GM19035 (cell line): ENCODE measurements around the gene SERINC5.

Source experiments
- ATAC-seq: cut with Tn5 transposase; IDR thresholded peaks from one replicate; pipeline ENCODE4 v1.9.1; 2021; ENCODE audit not compliant: unreplicated experiment

The SERINC5 gene

DNA sequence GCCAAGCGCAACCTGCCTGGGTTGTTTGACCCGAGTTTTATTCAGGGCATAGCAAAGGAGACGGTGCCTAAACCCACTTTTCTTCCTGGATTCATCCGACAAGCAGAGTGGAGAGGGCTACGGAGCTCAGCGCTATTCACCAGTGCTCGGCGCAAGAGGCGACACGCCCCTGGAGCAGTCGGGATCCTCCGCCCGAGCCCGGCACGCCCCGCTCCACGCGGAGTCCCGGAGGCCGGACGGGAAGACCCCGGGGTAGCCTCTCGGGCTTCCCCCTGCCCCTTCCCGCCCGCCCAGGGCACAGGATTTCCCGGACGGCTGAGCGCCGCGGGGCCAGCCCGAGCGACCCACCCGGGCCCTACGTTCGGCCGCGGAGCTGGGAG lies 427 bp downstream of the SERINC5 start:
- peak; percentile 44 for ATAC-seq

DNA sequence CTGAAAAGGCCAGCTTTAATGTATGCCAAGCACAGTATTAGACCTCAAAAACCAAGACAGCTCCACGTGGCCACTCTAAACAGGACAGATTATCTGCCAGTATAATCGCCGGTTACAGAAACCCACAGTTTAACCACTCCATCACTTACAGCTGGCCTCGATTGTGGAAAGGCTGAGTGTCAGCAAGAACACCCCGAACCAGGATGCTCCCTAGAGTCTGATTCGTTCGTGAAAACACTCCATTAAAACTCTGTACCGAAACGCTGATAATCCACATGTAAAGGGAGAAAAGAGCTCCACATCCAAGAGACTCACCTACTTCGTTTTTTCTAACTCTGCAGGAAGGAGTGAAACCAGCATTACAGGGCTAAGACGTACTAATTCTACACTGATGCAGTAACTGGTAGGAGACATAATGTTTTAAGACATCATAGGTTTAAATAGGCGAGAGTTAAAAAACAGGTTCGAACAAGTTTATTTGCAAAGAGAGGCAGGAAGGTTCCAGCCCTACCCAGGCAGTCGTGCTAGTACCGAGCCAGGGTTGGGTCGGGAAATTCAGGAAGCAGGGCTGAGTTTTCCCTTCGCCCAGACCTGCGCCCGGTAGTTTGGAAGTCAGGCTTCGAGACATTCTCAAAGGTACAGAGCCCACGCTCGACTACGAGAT lies 949 bp downstream of the SERINC5 start:
- ATAC-seq, result peak; percentile 3

DNA sequence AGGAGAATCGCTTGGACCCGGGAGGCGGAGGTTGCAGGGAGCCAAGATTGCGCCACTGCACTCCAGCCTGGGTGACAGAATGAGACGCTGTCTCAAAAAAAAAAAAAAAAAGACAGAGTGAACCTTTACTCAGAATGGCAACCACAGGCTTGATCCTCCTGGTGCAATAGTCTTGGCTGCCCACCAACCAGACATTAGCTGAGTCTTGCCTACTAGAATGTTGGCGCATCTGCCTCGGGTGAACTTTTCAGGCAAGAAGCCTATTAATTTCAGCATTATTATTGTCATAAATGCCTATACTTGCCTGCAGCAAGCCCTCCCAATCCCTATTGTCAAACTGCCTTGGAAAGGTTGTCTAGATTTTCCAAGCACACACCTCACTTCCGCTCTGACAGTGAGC lies 4.2 kb downstream of the SERINC5 start:
- no peak for ATAC-seq

DNA sequence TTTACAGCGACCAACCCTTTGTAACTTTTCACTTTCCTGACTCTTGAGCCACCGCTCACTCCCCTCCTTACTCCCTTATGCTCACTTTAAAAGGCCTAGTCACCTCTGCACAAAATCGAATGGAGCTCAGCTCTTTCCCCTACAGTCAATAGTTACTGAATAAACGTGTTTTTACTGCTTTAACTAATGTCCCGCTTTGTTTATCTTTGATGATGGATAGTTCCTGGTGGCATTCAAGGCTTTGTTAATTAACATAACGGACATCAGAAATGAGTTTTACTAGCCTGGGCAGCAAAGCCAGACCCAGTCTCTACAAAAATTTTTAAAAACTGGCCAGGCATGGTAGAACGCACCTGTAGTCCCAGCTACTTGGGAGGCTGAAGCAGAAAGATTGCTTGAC lies 5.0 kb downstream of the SERINC5 start:
- no peak for ATAC-seq

DNA sequence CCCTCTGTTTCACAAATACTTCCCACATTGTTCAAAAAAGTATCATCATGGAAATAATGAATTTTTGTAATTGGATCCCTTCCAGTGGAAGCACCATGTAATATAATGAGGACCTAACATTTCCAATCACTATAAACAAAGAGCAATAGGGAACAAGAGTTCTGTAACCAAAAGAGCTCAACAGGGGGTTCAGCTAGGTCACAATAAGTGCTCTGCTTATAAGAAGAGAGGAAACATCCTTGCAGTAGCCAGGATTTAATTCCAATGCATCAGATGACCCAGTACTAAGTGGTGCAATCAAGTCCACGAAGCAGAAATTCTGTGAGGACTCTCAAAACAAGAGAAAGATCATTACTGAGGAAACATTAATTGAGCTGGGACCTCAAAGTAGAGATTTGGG lies 5.9 kb downstream of the SERINC5 start:
- ATAC-seq, result no peak

DNA sequence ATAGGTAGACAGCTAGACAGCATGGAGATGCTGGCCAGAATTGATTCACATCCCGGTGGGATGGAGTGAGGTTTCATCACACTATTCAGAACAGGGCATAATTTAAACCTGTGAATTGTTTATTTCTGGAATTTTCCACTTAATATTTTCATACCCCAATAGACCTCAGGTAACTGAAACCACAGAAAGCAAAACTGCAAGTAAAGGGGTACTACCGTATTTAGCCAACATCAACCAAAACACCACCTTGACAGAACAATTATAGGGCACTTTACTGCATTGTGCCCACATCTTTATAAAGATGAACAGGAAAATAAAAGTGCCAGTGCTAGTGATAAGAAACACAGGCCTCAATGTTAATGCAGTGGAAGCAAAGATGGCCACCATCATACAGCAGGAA lies 7.5 kb downstream of the SERINC5 start:
- no peak for ATAC-seq

DNA sequence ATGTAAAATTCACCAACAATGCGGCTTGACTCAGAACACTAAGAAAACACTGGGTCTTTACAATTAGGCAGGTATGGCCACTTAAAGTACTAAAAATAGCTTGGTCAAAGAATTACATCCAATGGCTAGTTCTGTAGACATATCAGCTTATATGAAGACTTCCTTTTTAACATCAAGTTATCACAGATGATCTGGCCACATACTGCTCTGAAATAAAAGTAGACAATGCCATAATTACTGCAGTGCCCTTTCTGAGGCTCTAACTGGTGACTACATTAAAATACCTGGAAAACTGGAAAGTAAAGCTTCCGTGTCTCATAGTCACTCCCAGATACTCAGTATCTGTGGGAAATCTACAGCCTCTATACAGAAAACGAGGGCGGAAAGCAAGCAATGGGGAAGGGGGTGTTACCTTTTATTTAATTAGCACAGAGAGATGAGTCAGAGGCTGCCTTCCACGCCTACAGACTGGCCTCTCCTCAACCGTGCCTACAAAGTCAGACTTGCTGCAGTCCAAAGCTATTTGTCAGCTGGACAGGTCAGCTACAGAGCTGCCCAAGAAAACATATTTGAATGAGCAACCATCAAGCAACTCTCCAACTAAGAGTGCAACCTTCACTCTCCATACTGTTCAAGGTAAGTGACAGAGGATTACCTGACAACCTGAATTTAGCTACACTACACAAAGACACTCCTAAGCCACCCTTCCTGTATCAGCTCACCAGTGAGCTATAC lies 8.7 kb downstream of the SERINC5 start:
- peak; percentile 89 for ATAC-seq

DNA sequence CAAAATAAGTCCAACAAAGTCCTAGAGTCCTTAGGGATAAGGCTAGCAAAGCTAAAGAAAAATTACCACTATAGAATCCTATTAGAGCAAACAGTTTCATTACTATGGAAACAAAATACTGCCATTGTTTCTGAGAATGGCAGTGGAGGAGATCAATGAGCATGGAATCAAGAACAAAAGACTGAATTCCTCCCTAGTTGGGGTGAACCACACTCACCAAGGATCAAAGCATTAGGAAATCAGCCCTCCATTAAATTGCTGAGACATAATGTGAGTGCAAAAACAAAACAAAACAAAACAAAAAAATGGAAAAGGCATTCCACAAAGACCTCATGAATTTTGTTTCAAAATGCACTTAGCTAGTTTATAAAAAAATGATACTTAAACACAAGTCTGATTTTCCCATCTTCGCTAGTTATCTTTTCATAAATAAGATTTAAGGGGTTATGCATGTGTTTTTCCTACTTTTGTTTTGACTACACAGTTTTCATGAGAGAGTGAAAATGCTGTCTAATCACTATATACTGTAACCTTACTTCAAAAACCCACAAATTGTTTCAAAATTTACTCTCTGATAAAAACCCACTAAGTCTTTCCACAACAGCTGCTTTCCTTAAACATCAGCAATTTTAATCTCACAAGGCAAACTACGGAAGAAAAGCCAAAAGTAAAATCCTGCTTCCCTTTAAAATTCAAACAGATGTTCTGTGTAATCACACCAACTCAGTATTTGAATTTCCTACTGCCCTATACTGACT lies 9.7 kb downstream of the SERINC5 start:
- ATAC-seq, result no peak

DNA sequence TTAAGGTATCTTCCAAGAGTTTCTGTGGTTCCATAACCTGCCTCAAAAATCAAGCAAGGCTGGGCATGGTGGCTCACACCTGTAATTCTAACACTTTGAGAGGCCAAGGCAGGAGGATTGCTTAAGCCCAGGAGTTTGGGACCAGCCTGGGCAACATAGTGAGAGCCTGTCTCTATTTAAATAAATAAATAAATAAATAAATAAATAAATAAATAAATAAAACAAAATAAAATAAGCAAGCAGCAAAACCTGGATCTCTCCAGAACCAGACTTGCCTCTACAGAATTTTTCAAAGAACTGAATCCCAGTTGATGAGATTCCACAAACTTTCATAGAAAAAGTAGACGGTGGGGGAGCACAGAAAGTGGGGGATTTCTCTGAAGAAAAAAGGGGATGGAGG lies 12.3 kb downstream of the SERINC5 start:
- no peak for ATAC-seq

DNA sequence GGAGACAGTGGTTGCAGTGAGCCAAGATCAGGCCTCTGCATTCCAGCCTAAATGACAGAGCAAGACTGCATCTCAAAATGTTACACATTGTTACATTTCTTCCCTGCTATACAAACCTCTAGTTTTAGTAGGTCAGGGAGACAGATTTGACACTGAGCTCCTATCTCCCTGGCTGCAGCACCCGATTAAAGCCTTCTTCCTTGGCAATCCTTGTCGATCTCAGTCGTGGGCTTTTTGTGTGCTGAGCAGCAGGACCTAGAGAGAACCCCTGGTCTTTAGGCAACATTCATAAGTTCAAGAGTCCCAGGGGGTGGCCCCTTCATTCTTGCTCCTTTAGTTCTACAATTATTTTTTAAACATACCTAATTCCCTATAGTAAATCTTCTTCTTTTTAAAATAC lies 13.0 kb downstream of the SERINC5 start:
- ATAC-seq, result no peak

DNA sequence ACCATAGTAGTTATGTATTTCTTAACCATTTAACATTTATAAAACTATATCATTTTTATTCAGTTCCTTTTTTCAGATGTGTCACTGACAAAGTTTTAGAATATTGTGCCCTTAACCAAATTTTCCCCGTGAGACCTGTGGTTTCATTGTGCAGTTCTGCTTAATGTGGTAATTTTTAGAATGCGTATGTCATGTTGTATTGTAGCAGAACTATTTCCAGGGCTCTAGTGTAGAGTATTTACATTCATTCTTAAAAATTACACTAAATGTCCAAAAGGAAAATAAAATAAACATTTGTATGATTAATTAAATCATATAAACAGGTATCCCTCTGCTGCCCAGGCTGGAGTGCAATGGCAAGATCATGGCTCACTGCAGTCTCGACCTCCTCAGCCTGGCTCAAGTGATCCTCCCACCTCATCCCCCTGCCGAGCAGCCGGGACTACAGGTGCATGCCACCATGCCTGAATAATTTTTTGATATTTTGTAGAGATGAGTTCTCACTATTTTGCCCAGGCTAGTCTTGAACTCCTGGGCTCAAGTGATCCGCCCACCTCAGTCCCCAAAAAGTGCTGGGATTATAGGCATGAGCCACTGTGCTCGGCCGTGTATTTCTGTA lies 15.4 kb downstream of the SERINC5 start:
- no peak for ATAC-seq

DNA sequence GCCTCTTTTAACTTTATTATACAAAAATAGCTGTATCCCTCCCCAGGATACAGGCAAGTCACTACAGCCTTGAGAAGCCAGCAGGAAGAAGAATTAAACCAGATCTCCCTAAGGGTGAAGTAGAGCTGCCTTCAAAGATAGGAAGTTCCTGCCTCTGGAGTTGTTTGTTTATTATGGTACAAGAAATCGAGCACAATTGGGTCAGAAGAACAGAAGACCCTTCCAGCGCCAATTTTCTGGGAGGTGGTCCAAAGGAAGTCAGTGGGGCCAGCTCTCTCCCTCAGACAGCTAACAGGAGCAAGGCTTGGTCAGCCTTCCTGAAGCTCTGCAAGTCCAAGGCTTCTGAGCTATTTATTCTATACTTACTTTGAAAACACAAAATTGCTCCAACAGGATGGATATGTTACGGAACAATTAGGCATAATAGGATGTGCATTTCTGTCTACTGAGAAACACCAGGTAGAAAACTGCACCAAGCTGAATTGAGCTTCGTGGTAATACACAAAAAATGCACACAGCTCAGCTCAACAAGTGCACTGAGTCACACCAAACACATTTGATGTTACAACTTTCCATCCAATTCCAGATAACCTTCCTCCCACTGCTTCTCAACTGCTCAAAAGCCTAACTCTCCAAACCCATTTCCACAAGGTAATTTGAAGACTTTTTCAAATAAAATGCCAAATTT lies 16.0 kb downstream of the SERINC5 start:
- ATAC-seq, result no peak

DNA sequence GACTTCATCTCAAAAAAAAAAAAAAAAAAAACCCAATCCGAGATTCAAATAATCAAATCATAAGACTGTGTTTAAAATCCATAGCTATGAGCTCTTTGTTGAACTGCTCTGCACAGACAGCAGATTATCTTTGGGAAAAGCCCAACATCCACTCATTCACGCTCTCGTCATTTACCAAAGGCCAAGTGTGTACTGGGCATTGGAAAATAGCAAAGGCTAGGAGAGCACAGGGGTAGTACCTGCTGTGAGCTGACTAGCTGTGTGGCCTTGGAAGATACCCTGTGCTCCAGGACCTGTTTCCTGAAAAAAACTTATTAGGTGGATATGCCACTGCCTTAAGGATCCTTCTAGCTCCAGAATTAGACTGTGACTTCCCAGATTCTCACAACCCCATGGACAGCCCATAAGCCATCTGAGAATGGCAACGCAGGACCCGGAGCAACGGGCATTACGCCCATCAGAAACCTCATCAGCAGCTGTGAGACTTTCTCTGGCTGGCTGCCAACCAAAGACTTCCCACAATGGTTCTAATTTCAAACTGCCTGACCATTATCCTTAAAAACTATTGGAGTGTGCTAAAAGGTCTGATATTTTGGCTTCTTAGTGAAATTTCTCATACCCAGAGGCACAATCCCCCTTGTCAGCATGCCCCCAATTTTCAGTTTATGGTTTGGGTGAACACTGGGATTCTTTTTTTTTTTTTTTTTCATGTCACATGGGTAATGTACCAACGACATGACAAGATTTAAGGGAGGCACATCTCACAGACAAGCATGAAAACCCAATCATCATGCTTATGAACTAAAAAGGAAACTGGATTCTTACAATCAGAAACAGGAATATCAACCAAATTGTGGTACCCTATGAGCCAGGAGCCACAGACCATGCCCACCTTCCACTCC lies 16.8 kb downstream of the SERINC5 start:
- no peak for ATAC-seq

DNA sequence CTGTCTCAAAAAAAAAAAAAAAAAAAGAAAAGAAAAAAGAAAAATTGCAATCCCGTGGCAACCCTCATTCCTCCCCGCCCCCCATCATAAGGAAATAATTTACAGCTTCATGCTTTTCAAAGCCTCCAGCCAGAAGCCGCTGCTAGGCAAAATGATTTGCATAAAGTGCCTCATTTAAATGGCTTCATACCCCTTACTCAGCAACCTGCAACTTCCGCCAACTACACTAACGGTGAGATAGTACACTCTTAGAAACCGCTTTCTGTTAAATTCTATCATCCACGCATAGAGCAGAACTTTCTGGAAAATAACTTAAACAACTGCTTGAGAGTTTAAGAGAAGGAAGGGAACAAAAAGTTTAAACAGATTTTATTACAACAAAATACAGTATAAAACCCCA lies 17.8 kb downstream of the SERINC5 start:
- ATAC-seq, result no peak

DNA sequence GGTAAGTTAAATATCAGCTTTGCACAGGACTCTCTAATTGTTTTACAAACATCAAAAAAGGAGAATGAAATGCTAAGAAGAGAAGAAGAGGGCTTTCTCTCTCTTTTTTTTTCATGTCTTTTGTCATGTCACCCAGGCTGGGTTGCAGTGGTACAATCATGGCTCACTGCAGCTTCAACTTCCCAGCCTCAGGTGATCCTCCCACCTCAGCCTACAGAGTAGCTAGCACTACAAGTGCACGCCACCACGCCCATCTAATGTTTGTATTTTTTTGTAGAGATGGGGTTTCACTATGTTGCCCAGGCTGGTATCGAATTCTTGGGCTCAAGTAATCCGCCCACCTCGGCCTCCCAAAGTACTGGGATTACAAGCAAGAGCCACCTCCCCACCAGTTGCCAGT lies 18.6 kb downstream of the SERINC5 start:
- ATAC-seq, result no peak

DNA sequence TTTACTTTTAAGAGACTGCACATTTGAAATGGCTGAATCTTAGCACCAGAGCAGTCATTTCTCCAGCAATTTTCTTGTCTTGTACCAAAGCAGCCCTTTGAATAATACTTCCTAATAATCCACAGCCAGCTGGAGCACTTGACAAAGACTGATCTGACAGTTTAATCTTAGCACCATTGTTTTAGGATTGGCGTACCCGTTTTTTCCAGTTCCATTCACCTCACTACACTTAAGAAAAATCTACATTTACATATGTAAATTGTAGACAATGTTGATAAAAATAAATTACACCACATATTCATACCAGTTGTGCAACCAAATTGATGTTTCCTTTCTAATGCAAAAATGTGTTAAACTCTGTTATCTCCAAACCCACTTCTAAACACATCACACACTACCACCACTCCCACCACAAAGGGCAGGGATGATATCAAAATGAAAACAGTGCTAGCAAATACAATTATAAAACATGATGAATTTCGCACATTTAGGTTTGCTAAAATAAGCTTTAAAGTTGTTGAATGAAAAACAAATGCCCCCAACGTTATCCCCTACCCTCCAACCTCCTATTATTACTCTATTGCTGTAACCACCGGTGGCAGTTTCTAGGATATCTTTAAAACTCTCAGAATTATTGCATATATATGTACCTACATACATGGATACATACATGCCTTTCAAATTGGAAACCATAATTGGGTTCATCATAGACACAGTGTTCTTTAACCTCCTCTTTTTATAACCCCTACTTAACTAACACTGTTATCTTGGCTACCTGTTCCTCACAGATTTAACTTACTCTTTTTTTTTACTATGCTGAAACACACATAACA lies 21.5 kb downstream of the SERINC5 start:
- ATAC-seq, result no peak

DNA sequence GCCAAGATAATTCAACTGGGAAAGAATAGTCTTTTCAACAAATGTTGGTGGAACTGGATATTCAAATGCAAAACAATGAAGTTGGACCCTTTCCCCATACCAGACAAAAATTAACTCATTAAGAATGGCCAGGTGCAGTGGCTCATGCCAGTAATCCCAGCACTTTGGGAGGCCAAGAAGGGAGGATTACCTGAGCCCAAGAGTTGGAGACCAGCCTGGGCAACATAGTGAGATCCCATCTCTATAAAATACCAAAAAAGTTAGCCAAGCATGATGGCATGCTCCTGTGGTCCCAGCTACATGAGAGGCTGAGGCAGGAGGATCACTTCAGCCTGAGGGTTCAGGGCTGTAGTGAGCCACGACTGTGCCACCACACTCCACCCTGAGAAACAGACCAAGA lies 24.2 kb downstream of the SERINC5 start:
- no peak for ATAC-seq

DNA sequence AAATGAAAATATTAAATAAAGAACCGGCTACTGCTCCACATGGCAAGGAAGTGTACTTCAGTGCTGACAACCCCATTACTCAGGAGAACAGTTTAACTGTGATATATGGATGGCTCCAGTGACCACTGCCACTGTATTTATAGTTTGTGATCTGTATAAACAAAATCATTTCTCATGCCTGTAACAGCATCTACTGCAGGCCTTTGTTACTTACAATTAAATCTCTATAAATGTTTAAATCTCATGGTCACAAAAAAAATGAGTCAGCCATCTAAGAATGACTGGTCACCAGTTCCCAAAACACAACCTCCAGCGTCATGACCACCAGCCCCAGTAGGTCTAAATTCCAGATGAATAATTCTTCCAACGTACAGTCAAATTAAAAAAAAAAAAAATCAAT lies 24.6 kb downstream of the SERINC5 start:
- no peak for ATAC-seq

DNA sequence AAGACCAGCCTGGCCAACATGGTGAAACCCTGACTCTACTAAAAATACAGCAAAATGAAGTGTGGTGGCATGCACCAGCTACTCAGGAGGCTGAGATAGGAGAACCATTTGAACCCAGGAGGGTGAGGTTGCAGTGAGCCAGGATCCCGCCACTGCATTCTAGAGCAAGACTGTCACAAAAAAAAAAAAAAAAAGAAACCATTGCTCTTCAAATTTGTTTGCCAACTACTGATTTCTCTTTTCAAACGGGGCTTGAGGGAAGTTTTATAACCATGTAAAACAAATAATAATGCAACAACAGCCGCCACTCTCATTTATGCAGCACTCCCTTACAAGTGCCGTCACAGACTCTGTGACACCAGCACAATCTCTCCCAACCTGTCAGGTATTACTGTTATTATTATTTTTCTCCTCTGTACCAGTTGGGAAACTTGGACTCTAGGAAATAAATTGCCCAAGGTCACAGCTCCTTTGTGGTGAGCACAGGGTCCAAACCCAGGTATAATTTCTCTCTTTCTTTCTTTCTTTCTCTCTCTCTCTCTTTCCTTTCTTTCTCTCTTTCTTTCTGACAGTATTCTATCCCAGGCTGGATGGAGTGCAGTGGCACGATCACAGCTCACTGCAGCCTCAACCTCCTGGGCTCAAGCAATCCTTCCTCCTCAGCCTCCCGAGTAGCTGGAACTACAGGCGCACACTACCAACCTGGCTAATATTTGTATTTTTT lies 25.4 kb downstream of the SERINC5 start:
- ATAC-seq, result no peak
